CD14-positive monocyte (primary cell): Measurements from ENCODE around the gene CLEC4D. TPM values are rescaled to one million over a fixed set of nuclear protein-coding genes. Genes with fewer than 3 reads are reported as not detected.
"Not testable (repeated sequence)": the region's sequence is repeated elsewhere in the genome, so short reads cannot be mapped to it uniquely, and the experiment has no call there.

Source experiments
- DNase-seq, 3 donors: peaks; one replicate each; pipeline ENCODE4 v3.0.0-alpha.2; 2011 to 2022
- H2AFZ ChIP-seq: 2 replicates; pipeline ENCODE4 v1.6.0; 2012; ENCODE audit warnings: mild to moderate bottlenecking, low read depth, low read length, inconsistent platforms; ENCODE audit not compliant: insufficient read depth, poor library complexity, severe bottlenecking
- H3K27ac ChIP-seq, 2 donors: 1 replicate in 1 of 2; 2 replicates in 1 of 2; pipeline ENCODE4 v1.5.1; 2012 to 2013; ENCODE audit warnings: low read length in 2 of 2, control low read depth in 1 of 2, inconsistent platforms in 1 of 2, low read depth in 1 of 2, mild to moderate bottlenecking in 1 of 2
- H3K27me3 ChIP-seq, 2 donors: one replicate each; pipeline versions ENCODE4 v1.6.0 to v1.6.1; 2011 to 2013; ENCODE audit warnings: low read length in 2 of 2; ENCODE audit not compliant: control insufficient read depth in 2 of 2, insufficient read depth in 2 of 2
- H3K36me3 ChIP-seq, 2 donors: replicated peaks in 1 of 2; 1 replicate in 1 of 2; 2 replicates in 1 of 2; pipeline versions ENCODE4 v1.5.1 to v1.6.1; 2012 to 2013; ENCODE audit warnings: low read length in 2 of 2, control low read depth in 1 of 2, inconsistent platforms in 1 of 2, mild to moderate bottlenecking in 1 of 2; ENCODE audit not compliant: insufficient read depth in 2 of 2, control insufficient read depth in 1 of 2
- H3K4me1 ChIP-seq, 2 donors: 1 replicate in 1 of 2; 2 replicates in 1 of 2; pipeline versions ENCODE4 v1.5.1 to v1.6.1; 2012 to 2013; ENCODE audit warnings: low read length in 2 of 2, control low read depth in 1 of 2, inconsistent platforms in 1 of 2, mild to moderate bottlenecking in 1 of 2, moderate library complexity in 1 of 2; ENCODE audit not compliant: insufficient read depth in 2 of 2, control insufficient read depth in 1 of 2
- H3K4me2 ChIP-seq: replicated peaks from 2 replicates; pipeline ENCODE3; 2012; ENCODE audit warnings: low read length, moderate library complexity, mild to moderate bottlenecking; ENCODE audit not compliant: poor library complexity, severe bottlenecking; ENCODE audit errors: extremely low read depth
- H3K4me3 ChIP-seq, 3 experiments: fragments of 200-600 bp in 1 of 3; sonication (generic) in 1 of 3; replicated peaks in 1 of 3; 1 replicate in 2 of 3; 2 replicates in 1 of 3; pipeline ENCODE4 v1.5.1; 2011 to 2013; ENCODE audit warnings: low read length in 3 of 3, mild to moderate bottlenecking in 3 of 3, control low read depth in 2 of 3, low read depth in 2 of 3, inconsistent platforms in 1 of 3, moderate library complexity in 1 of 3
- H3K79me2 ChIP-seq: 2 replicates; pipeline ENCODE4 v1.6.0; 2012; ENCODE audit warnings: mild to moderate bottlenecking, control low read depth, inconsistent platforms, low read length, moderate library complexity; ENCODE audit not compliant: insufficient read depth
- H3K9ac ChIP-seq: 2 replicates; pipeline ENCODE4 v1.6.0; 2017; ENCODE audit warnings: low read length, mild to moderate bottlenecking; ENCODE audit not compliant: insufficient read depth, poor library complexity, severe bottlenecking
- H3K9me3 ChIP-seq, 2 donors: replicated peaks in 1 of 2; 1 replicate in 1 of 2; 2 replicates in 1 of 2; pipeline versions ENCODE4 v1.5.1 to v1.6.1; 2012 to 2013; ENCODE audit warnings: low read length in 2 of 2, control low read depth in 1 of 2; ENCODE audit not compliant: control insufficient read depth in 1 of 2, insufficient read depth in 1 of 2
- H4K20me1 ChIP-seq: 2 replicates; pipeline ENCODE4 v1.6.0; 2012; ENCODE audit warnings: mild to moderate bottlenecking, low read length, control low read depth, moderate library complexity; ENCODE audit not compliant: insufficient read depth
- H3K27ac Mint-ChIP-seq, 7 donors: one replicate each; pipeline ENCODE4 v1.8.0; 2020; ENCODE audit warnings: mild to moderate bottlenecking in 7 of 7, mixed read lengths in 7 of 7, moderate library complexity in 6 of 7, inconsistent platforms in 2 of 7
- H3K27me3 Mint-ChIP-seq, 3 donors: one replicate each; pipeline ENCODE4 v1.8.0; 2021 to 2022; ENCODE audit warnings: low read depth in 3 of 3, mild to moderate bottlenecking in 3 of 3, mixed read lengths in 3 of 3, moderate library complexity in 3 of 3, inconsistent platforms in 1 of 3
- H3K36me3 Mint-ChIP-seq, 2 donors: one replicate each; pipeline ENCODE4 v1.8.0; 2020; ENCODE audit warnings: mixed read lengths in 2 of 2, inconsistent platforms in 1 of 2, mild to moderate bottlenecking in 1 of 2
- H3K4me1 Mint-ChIP-seq: one replicate; pipeline ENCODE4 v1.8.0; 2020; ENCODE audit warnings: mild to moderate bottlenecking, mixed read lengths
- H3K4me3 Mint-ChIP-seq, 2 donors: one replicate each; pipeline ENCODE4 v1.8.0; 2020; ENCODE audit warnings: mild to moderate bottlenecking in 2 of 2, mixed read lengths in 2 of 2, moderate library complexity in 1 of 2
- H3K9me3 Mint-ChIP-seq, 7 donors: one replicate each; pipeline ENCODE4 v1.8.0; 2020 to 2022; ENCODE audit warnings: mixed read lengths in 7 of 7, mild to moderate bottlenecking in 6 of 7, moderate library complexity in 6 of 7, inconsistent platforms in 2 of 7
- CTCF ChIP-seq: fragments of 200-600 bp; IDR thresholded peaks from one replicate; pipeline ENCODE4 v1.8.0; 2022; ENCODE audit warnings: antibody characterized with exemption, mild to moderate bottlenecking
- WGBS: methylation state at CpG from one replicate; pipeline ENCODE4 v1.1.5; 2013; ENCODE audit warnings: missing lambda C conversion rate; ENCODE audit not compliant: insufficient coverage; 5-methylcytosine and 5-hydroxymethylcytosine counted together
- intact Hi-C, 2 donors: fragments of 100-400 bp; cut with micrococcal nuclease; formaldehyde crosslinking; loops; one replicate each; pipeline versions ENCODE4 v1.15.0 to v1.15.1; 2023
- polyA plus RNA-seq, 3 donors: library from polyadenylated mRNA; depleted of rRNA in 1 of 3; unstranded in 2 of 3; stranded (reverse) in 1 of 3; fragments of 300-500 nt in 2 of 3; fragments of >200 nt in 1 of 3; fragmentation: Illumina TruSeq in 2 of 3; gene quantifications; 1 replicate in 2 of 3; 2 replicates in 1 of 3; pipeline ENCODE4 v1.2.3, GENCODE V29; 2012 to 2021

The CLEC4D gene
- polyA plus RNA-seq, 3 donors, result 15.6 to 56.2 (median 35.4) TPM

- Histone ChIP-seq H3K9me3 (no peaks in the 10 kb centered on the region), H3K9ac (no peak overlapping the region), H3K4me1 (peaks cover 3 to 9% of the 10 kb centered on the region in 2 donors), H3K36me3 (peaks cover 4 to 56% of the 10 kb centered on the region in 2 donors), H3K4me2 (no peak overlapping the region), H3K27ac (no peak overlapping the region), H2AFZ (no peak overlapping the region), H3K4me3 (no peak overlapping the region), H3K79me2 (no peaks in the 10 kb centered on the region), H4K20me1 (peaks cover 2% of the 10 kb centered on the region), H3K27me3 (no peaks in the 10 kb centered on the region)
- DNase-seq, result no peak
- H3K4me3 Mint-ChIP-seq, result no peak overlapping the region
- no peak for TF ChIP-seq CTCF
- peaks cover 64 to 72% of the 10 kb centered on the region in 2 donors for H3K36me3 Mint-ChIP-seq
- intact Hi-C loops, result no loop called here
- H3K4me1 Mint-ChIP-seq, result peaks cover 7% of the 10 kb centered on the region
- H3K9me3 Mint-ChIP-seq, result peaks cover 11 to 29% (median 20%) of the 10 kb centered on the region in 7 donors
- no peaks in the 10 kb centered on the region for H3K27me3 Mint-ChIP-seq
- 98% methylated on average over 20 of the region's 30 CpGs for WGBS
- H3K27ac Mint-ChIP-seq, result peak overlapping the region in 2 of 7 donors; percentile 25 to 26
These were observed 14.2 kb downstream of the CLEC4D start for GRCh38 chr12:8527250-8528130.

- Histone ChIP-seq H3K9ac (no peak overlapping the region), H3K79me2 (no peaks in the 10 kb centered on the region), H2AFZ (no peak overlapping the region), H3K9me3 (no peaks in the 10 kb centered on the region), H3K4me1 (peaks cover 3 to 24% of the 10 kb centered on the region in 2 donors), H4K20me1 (peaks cover 33% of the 10 kb centered on the region), H3K27ac (no peak overlapping the region), H3K4me2 (no peak overlapping the region), H3K4me3 (no peak overlapping the region), H3K27me3 (no peaks in the 10 kb centered on the region), H3K36me3 (peaks cover 32 to 61% of the 10 kb centered on the region in 2 donors)
- peaks cover 0 to 8% (median 2%) of the 10 kb centered on the region in 3 donors for H3K27me3 Mint-ChIP-seq
- TF ChIP-seq CTCF, result no peak
- peak in 1 of 3 donors; percentile 46 for DNase-seq
- peaks cover 63 to 68% of the 10 kb centered on the region in 2 donors for H3K36me3 Mint-ChIP-seq
- WGBS, result 100% methylated on average over 2 of the region's 7 CpGs
- H3K27ac Mint-ChIP-seq, result no peak overlapping the region
- H3K4me1 Mint-ChIP-seq, result peaks cover 36% of the 10 kb centered on the region
- intact Hi-C loops, result no loop called here
- H3K4me3 Mint-ChIP-seq, result no peak overlapping the region
- peaks cover 0 to 2% (median 0%) of the 10 kb centered on the region in 7 donors for H3K9me3 Mint-ChIP-seq
These were observed 18.7 kb downstream of the CLEC4D start for GRCh38 chr12:8532045-8532444.

GRCh38 chr12:8537820-8538219, 24.5 kb downstream of the CLEC4D start:
- DNase-seq, intact Hi-C loops, H3K4me2 ChIP-seq, H3K9me3 ChIP-seq, H3K9ac ChIP-seq, H2AFZ ChIP-seq, H3K27me3 Mint-ChIP-seq, H3K4me3 Mint-ChIP-seq, H3K27me3 ChIP-seq, H3K27ac ChIP-seq: not testable (repeated sequence)
- H3K9me3 Mint-ChIP-seq, result peaks cover 4 to 14% (median 7%) of the 10 kb centered on the region in 7 donors
- peaks cover 37 to 60% of the 10 kb centered on the region in 2 donors for H3K4me1 ChIP-seq
- H3K4me3 ChIP-seq, result peak overlapping the region in 1 of 3 experiments; percentile 86
- H4K20me1 ChIP-seq, result peaks cover 32% of the 10 kb centered on the region
- H3K79me2 ChIP-seq, result peaks cover 18% of the 10 kb centered on the region
- peaks cover 63 to 66% of the 10 kb centered on the region in 2 donors for H3K36me3 Mint-ChIP-seq
- H3K4me1 Mint-ChIP-seq, result peaks cover 77% of the 10 kb centered on the region
- H3K27ac Mint-ChIP-seq, result peak overlapping the region in 1 of 7 donors; percentile 41
- H3K36me3 ChIP-seq, result peaks cover 40 to 61% of the 10 kb centered on the region in 2 donors
- 100% methylated on average over 5 of the region's 16 CpGs for WGBS
